ENCODE results near the gene PSORS1C1.
"Not testable (repeated sequence)": the region's sequence is repeated elsewhere in the genome, so short reads cannot be mapped to it uniquely, and the experiment has no call there.

Gene PSORS1C1

GRCh38 chr6:31161216-31162126, 46.9 kb downstream of the PSORS1C1 start:
- DNase-seq: no peak

- no peak for DNase-seq
Observed at GRCh38 chr6:31162463-31163165, 48.0 kb downstream of the PSORS1C1 start.

DNA sequence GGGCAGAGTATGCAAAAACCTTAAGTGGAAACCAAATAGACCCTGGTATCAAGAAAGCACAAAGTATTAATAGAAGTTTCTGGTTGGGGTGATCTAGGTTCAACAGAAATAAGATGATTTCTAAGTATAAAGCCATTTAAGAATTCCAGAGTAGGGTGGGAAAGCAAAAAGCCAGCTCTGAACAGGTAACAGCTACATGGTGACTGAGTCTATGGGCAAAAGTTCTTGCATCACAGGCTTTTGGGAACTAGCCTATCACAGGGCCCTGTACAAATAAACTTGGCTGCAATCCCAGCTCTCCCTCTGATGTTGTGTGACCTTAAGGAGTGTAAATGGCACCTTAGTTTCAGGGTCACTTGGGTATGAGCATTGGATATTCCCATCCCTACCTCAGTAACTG, 49.3 kb downstream of the PSORS1C1 start:
- DNase-seq: peak; percentile 44

DNA sequence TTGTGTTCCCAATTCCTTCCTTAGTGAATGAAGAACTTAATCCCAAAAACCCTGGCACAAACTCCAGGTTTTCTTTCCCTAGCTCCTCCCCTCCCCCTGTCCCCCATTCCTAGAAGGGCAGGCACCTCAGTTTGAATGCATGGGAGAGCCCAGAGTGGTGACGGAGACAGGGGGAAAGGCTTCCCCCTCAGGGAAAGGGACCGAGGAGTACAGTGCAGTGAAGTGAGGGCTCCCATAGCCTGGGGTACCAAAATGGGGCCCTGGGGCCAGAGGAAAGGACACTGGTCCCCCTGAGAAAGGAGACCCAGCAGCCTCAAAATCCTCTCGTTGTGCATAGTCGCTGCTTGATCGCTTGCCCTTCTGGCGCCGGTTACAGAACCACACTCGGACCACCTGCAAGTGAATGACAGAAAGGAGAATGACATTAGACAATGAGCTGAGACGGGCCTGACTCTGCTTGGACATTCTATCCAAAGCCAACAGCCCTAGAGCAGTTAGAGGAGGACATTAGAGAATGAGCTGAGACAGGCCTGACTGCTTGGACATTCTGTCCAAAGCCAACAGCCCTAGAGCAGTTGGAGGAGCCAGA, 50.0 kb downstream of the PSORS1C1 start:
- not testable (repeated sequence) for DNase-seq

- not testable (repeated sequence) for DNase-seq
Observed at GRCh38 chr6:31165064-31165832, 50.6 kb downstream of the PSORS1C1 start.

DNA sequence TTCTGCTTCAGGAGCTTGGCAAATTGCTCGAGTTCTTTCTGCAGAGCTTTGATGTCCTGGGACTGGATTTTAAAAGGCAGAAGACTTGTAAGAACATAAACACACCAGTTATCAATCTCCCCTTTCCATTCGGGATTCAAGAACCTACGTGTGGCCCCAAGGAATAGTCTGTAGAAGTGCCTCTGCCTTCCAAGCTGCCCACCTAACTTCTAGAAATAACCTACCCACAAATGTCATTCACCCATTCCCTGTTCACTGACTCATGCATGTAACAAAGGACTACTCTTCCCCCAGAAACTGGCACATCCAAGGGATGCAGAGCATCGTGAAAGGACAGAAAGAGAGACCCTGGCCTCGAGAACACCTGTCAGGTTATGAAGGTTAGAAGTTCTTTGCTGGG, 51.4 kb downstream of the PSORS1C1 start:
- DNase-seq: no peak

GRCh38 chr6:31168606-31169005, 54.0 kb downstream of the PSORS1C1 start:
- DNase-seq: no peak

DNA sequence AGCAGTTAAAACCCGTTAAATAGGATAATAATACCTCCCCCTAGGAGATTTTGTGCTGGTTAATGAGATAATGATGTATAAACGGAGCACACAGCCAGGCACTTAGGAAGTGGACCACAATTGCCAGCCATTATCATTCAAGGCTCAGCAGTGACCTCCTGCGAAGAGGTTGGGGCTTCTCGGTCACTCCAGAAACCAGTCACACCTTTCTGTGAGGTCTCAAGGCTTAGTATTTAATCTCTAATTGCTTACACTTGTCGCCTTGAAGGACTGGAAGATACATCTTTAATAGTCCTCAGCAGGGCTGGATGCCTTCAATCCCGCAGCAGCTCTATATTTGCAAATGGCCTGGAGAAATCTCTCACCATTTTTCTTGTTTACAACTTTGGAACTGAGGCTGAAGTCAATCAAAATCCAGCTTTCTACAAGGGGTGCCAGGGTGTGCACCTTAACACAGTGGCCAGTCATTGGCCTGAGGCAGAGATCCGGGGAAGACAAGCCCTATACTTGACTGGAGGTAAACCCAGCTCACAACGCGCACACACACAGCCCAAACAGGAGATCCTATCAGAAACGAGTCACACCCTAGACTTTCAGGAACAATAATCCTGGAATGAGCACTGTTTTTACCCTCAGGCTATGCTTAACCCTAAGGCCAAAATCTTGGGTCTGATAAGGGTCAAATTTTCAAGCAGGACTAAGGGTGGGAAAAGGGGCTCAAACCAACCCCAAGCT, 54.7 kb downstream of the PSORS1C1 start:
- no peak for DNase-seq

- DNase-seq: not testable (repeated sequence)
Observed at GRCh38 chr6:31169858-31170599, 55.4 kb downstream of the PSORS1C1 start.

DNA sequence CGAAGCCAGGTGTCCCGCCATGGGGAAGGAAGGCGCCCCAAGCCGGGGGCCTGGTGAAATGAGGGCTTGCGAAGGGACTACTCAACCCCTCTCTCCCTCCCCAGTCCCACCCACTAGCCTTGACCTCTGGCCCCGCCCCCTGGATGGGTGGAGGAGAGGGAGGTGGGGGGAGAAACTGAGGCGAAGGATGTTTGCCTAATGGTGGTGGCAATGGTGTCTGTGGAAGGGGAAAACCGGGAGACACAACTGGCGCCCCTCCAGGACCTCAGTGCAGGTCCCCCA, 55.9 kb downstream of the PSORS1C1 start, which contains the start of gene POU5F1:
Gene POU5F1, minus strand, starts transcription at position 83 of the 282 bp plus-strand sequence. Its CDS starts 62 bp downstream, at position 21.
- DNase-seq: no peak

DNA sequence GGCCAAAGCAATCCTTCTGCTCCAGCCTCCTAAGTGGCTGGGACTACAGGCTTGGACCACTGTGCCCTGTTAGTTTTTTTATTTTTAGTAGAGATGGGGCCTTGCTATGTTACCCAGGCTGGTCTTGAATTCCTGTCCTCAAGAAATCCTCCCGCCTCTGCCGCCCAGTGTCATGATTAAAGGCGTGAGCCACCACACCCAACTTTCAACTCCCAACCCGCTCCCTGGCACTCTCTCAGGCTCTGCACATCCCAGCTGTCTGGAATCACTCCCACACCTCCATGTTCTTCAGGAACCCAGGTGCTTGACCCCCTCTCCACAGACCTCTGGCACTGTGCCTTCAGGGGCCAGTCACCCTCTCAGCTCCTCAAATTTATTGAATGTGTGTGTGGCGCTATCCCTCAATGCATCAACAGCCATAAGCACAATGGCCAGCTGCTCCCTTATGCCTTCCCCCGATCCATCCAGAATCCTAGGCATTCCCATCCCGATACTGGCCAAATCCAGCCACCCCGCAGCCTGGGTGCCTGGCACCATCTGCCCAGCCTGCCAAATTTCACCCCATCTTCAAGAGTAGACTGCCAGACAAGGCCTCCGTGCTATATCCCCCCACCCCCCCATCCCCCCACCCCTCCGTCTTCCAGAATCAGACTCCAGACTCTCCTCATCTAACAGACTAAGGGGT, 56.5 kb downstream of the PSORS1C1 start:
- no peak for DNase-seq

GRCh38 chr6:31171931-31172905, 57.6 kb downstream of the PSORS1C1 start:
- DNase-seq: no peak

GRCh38 chr6:31172973-31173384, 58.4 kb downstream of the PSORS1C1 start:
- DNase-seq: no peak

DNA sequence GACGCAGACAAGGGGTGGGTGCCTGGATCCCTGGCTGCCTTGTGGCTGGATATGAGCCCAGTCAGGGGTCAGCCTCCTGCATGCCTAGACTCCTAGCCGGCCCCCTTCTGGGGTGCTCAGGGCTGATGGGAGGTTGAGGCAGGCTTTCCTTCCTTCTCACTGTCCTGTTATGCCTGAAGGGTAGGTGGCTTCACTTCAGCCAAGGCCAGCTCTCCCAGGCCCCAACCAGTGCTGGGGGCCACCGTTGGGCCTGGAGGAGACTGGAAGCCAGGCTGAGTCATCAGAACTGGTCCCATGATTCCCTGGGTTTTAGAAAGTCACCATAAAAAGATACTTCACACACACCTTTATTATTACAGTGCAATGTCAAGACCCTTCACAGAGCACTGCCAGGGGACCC, 58.8 kb downstream of the PSORS1C1 start:
- DNase-seq: no peak

GRCh38 chr6:31174378-31174777, 59.8 kb downstream of the PSORS1C1 start:
- DNase-seq: no peak

DNA sequence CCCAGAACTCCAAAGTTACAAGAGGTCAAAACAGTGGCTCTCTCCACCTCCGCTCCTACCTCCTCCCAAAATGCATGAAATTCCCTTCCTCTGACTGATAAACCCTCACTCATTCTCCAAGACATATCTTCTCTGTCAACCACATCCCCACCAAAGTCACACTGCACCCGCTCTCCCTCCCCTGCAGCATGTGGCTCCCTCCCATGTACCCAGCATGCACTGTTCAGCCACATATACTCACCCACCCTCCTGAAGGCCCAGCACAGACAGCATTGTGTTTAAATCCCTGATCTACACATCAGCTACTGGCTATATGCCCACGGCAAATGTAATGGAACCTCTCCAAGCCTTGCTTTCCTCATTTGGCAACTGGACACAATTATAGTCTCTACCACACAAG, 61.4 kb downstream of the PSORS1C1 start:
- no peak for DNase-seq

DNA sequence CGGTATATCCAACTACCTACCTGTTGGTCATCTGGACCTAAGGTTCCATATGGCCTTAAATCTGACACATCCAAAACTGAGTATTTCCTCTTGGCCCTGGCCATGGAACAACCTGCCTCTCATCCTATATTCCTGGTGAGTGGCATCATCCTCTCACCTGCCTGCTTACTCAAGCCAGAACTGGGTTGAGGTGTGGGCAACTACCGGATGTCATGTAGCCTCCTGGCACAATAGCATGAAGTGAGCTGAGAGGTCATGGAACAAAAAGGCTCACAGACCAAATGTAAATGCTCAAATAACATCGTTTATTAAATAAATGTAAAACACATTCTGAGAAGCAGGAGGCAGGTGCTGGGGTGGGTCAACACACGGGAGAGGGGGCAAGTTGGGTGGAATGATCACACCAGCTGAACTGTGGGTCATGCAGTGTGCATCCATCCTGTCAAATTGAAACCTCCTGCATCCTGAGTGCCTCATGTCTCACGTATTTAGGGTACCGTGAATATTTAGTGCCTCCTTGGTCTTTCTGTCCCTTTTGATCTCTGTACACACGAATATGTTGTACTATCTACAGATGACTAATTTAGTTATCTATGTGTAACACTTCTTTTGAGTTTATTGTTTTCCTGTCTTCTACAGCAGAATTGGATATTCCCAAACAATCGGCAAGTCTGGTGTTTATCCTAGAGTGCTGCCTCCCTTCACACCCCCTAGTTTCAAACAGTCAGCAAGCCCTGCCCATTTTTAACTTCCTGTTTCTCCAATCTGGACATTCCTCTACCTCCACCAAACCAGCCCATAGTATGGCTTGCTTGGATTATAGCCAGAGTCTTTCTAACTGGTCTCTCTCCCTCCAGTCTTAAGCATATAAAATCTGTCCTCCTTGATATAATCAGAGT, 63.8 kb downstream of the PSORS1C1 start:
- peak; percentile 36 for DNase-seq

DNA sequence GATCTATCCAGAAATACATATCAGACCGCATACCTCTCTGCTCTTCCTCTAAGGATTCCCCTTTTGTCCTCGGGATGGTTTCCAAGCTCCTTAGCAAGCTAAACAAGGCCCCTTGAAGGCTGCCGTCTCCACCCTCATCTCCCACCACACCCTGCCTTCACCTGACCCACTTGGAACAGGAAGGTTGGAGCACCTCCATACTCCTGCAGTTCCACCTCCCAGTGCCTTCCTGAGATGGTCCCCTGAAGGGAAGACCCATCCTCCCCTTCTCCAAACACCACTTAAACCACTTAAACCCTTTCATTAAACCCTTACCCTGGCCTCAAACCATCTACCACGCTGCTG, 64.4 kb downstream of the PSORS1C1 start:
- no peak for DNase-seq

DNA sequence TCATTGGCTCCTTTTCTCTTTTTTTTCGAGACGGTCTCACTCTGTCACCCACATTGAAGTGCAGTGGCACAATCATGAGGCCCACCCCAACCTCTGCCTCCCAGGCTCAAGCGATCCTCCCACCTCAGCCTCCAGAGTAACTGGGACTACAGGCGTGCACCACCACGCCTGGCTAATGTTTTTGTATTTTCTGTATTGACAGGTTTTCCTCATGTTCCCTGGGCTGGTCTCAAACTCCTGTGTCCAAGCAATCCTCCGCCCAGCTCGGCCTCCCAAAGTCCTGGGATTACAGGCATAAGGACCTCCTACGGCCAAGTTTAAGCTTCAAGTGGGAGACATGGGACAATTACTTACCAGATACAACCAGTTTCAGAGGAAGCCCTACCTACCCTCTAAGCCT, 65.3 kb downstream of the PSORS1C1 start:
- no peak for DNase-seq
